IMR-90 (cell line): ENCODE measurements around the gene FDX1. TPM values are rescaled to one million over a fixed set of nuclear protein-coding genes. Genes with fewer than 3 reads are reported as not detected.

Experiments used
- ATAC-seq: fragments of 200-7000 bp; cut with Tn5 transposase; 2 replicates; pipeline ENCODE4 v1.9.1; 2020; ENCODE audit warnings: low read depth, mild to moderate bottlenecking, moderate library complexity
- BruUV-seq: library from RNA; stranded (reverse); fragments of 400-500 nt; replicated peaks from 2 replicates; lab custom pipeline; 2021; lab: Mats Ljungman, UMichigan
- CTCF ChIA-PET: fragments of 300-600 bp; formaldehyde crosslinking; extraction: SDS; loops from one replicate; lab custom pipeline; 2021; ENCODE audit warnings: antibody characterized with exemption; lab: Yijun Ruan, JAX
- POLR2A ChIA-PET: fragments of 300-600 bp; sonication (Branson Sonifier 250); formaldehyde crosslinking; loops from one replicate; lab custom pipeline; 2022; ENCODE audit warnings: antibody characterized with exemption; ENCODE audit not compliant: unreplicated experiment; lab: Charles Lee
- DNase-seq: peaks from one replicate; pipeline ENCODE4 v3.0.0; 2013
- H2AFZ ChIP-seq: replicated peaks from 2 replicates; pipeline ENCODE3; 2013; ENCODE audit warnings: low read length, mild to moderate bottlenecking; ENCODE audit not compliant: poor library complexity
- H2AK5ac ChIP-seq: 2 replicates; pipeline ENCODE4 v1.6.1; 2013; ENCODE audit warnings: low read depth, low read length, inconsistent platforms
- H2AK9ac ChIP-seq: replicated peaks from 2 replicates; pipeline ENCODE3; 2013; ENCODE audit warnings: mild to moderate bottlenecking, low read depth, low read length, moderate library complexity; ENCODE audit not compliant: poor library complexity
- H2BK120ac ChIP-seq: 2 replicates; pipeline ENCODE4 v1.6.1; 2013; ENCODE audit warnings: low read depth, low read length, inconsistent platforms
- H2BK15ac ChIP-seq: 3 replicates; pipeline ENCODE4 v1.6.1; 2013; ENCODE audit warnings: low read depth, low read length, inconsistent platforms
- H2BK20ac ChIP-seq: 2 replicates; pipeline ENCODE4 v1.6.1; 2013; ENCODE audit warnings: low read depth, mild to moderate bottlenecking, inconsistent platforms, low read length, moderate library complexity
- H2BK5ac ChIP-seq: 2 replicates; pipeline ENCODE4 v1.6.1; 2013; ENCODE audit warnings: mild to moderate bottlenecking, low read depth, low read length, inconsistent platforms; ENCODE audit not compliant: poor library complexity, severe bottlenecking
- H3K14ac ChIP-seq: replicated peaks from 2 replicates; pipeline ENCODE4 v1.6.1; 2013; ENCODE audit warnings: low read depth, low read length, inconsistent platforms
- H3K18ac ChIP-seq: 2 replicates; pipeline ENCODE4 v1.6.1; 2013; ENCODE audit warnings: low read depth, low read length, control low read depth
- H3K23ac ChIP-seq: 2 replicates; pipeline ENCODE4 v1.6.1; 2013; ENCODE audit warnings: low read depth, low read length, inconsistent platforms
- H3K27ac ChIP-seq: 2 replicates; pipeline ENCODE4 v1.5.1; 2013; ENCODE audit warnings: mild to moderate bottlenecking, control low read depth, low read length; ENCODE audit not compliant: insufficient read depth
- H3K27me3 ChIP-seq: 2 replicates; pipeline ENCODE4 v1.6.1; 2013; ENCODE audit warnings: low read length; ENCODE audit not compliant: control insufficient read depth, insufficient read depth
- H3K36me3 ChIP-seq: 2 replicates; pipeline ENCODE4 v1.6.1; 2013; ENCODE audit warnings: low read length, mixed read lengths; ENCODE audit not compliant: control insufficient read depth, insufficient read depth
- H3K4ac ChIP-seq: 2 replicates; pipeline ENCODE4 v1.6.1; 2013; ENCODE audit warnings: low read depth, low read length, inconsistent platforms
- H3K4me1 ChIP-seq: 2 replicates; pipeline ENCODE4 v1.6.1; 2013; ENCODE audit warnings: low read length, mixed read lengths; ENCODE audit not compliant: control insufficient read depth, insufficient read depth
- H3K4me2 ChIP-seq: 2 replicates; pipeline ENCODE4 v1.6.1; 2013; ENCODE audit warnings: low read depth, mild to moderate bottlenecking, control low read depth, low read length, moderate library complexity
- H3K4me3 ChIP-seq: 2 replicates; pipeline ENCODE4 v1.5.1; 2013; ENCODE audit warnings: low read depth, mild to moderate bottlenecking, control low read depth, low read length, moderate library complexity; ENCODE audit not compliant: insufficient read depth
- H3K56ac ChIP-seq: 2 replicates; pipeline ENCODE4 v1.6.1; 2013; ENCODE audit warnings: low read length, inconsistent platforms; ENCODE audit not compliant: insufficient read depth; ENCODE audit errors: extremely low read depth
- H3K79me1 ChIP-seq, 2 experiments: 2 replicates each; pipeline ENCODE4 v1.6.1; 2013; ENCODE audit warnings: low read length in 2 of 2, inconsistent platforms in 1 of 2, low read depth in 1 of 2
- H3K9ac ChIP-seq: 2 replicates; pipeline ENCODE4 v1.6.1; 2013; ENCODE audit warnings: low read depth, low read length, control low read depth
- H3K9me1 ChIP-seq: 2 replicates; pipeline ENCODE4 v1.6.1; 2013; ENCODE audit warnings: low read length, inconsistent platforms; ENCODE audit not compliant: insufficient read depth
- H3K9me3 ChIP-seq: 2 replicates; pipeline ENCODE4 v1.6.1; 2013; ENCODE audit warnings: low read length; ENCODE audit not compliant: control insufficient read depth, insufficient read depth
- H4K20me1 ChIP-seq: 2 replicates; pipeline ENCODE4 v1.6.1; 2013; ENCODE audit warnings: low read length, inconsistent platforms; ENCODE audit not compliant: insufficient read depth
- H4K5ac ChIP-seq: 2 replicates; pipeline ENCODE4 v1.6.1; 2013; ENCODE audit warnings: mild to moderate bottlenecking, low read depth, low read length, control low read depth
- H4K8ac ChIP-seq, 2 experiments: 2 replicates each; pipeline ENCODE4 v1.6.1; 2013; ENCODE audit warnings: low read depth in 2 of 2, low read length in 2 of 2, control low read depth in 1 of 2, inconsistent platforms in 1 of 2
- H4K91ac ChIP-seq: 2 replicates; pipeline ENCODE4 v1.6.1; 2013; ENCODE audit warnings: low read depth, low read length, inconsistent platforms; ENCODE audit not compliant: insufficient read depth
- BHLHE40 ChIP-seq: fragments of 150-350 bp; IDR thresholded peaks from 2 replicates; pipeline ENCODE4 v1.6.1; 2016; ENCODE audit warnings: mild to moderate bottlenecking, low read depth, low read length
- CEBPB ChIP-seq: IDR thresholded peaks from 2 replicates; pipeline ENCODE4 v1.6.1; 2012; ENCODE audit warnings: low read depth, low read length, improper control_type of control experiment
- CHD1 ChIP-seq: IDR thresholded peaks from 2 replicates; pipeline ENCODE4 v1.6.1; 2012; ENCODE audit warnings: low read depth, low read length, improper control_type of control experiment
- FOS ChIP-seq: fragments of 150-350 bp; IDR thresholded peaks from 2 replicates; pipeline ENCODE4 v1.6.1; 2016; ENCODE audit warnings: low read depth, low read length
- MAFK ChIP-seq: IDR thresholded peaks from 2 replicates; pipeline ENCODE4 v1.6.1; 2012; ENCODE audit warnings: low read depth, low read length, improper control_type of control experiment
- MXI1 ChIP-seq: IDR thresholded peaks from 2 replicates; pipeline ENCODE4 v1.6.1; 2012; ENCODE audit warnings: low read depth, mild to moderate bottlenecking, low read length, moderate library complexity, borderline replicate concordance
- NFE2L2 ChIP-seq: fragments of 150-350 bp; IDR thresholded peaks from 2 replicates; pipeline ENCODE4 v1.6.1; 2016; ENCODE audit warnings: low read depth, mild to moderate bottlenecking, low read length
- POLR2A ChIP-seq: IDR thresholded peaks from 2 replicates; pipeline ENCODE4 v1.6.1; 2012; ENCODE audit warnings: mild to moderate bottlenecking, low read depth, low read length
- RAD21 ChIP-seq: IDR thresholded peaks from 2 replicates; pipeline ENCODE4 v1.6.1; 2012; ENCODE audit warnings: low read length, improper control_type of control experiment
- RCOR1 ChIP-seq: IDR thresholded peaks from 2 replicates; pipeline ENCODE4 v1.6.1; 2012; ENCODE audit warnings: mild to moderate bottlenecking, low read length, improper control_type of control experiment; ENCODE audit not compliant: insufficient replicate concordance
- RFX5 ChIP-seq: IDR thresholded peaks from 2 replicates; pipeline ENCODE4 v1.8.0; 2012; ENCODE audit warnings: low read depth, mild to moderate bottlenecking, low read length, moderate library complexity
- SMC3 ChIP-seq: fragments of 150-350 bp; IDR thresholded peaks from 2 replicates; pipeline ENCODE4 v1.6.1; 2016; ENCODE audit warnings: low read depth, mild to moderate bottlenecking, antibody characterized with exemption, low read length, moderate library complexity
- WGBS, 2 experiments: methylation state at CpG; one replicate each; pipeline versions ENCODE4 v1.1.5 to v1.1.7; 2013; ENCODE audit warnings: missing lambda C conversion rate in 2 of 2; ENCODE audit not compliant: insufficient read length in 1 of 2; ENCODE audit errors: extremely low coverage in 2 of 2; 5-methylcytosine and 5-hydroxymethylcytosine counted together
- dilution Hi-C: fragments of 300-500 bp; cut with HindIII; formaldehyde crosslinking; loops from one replicate; pipeline ENCODE4 v1.14.3; 2018; ENCODE audit warnings: low sequenced_read_pairs; ENCODE audit not compliant: unreplicated experiment
- in situ Hi-C: fragments of 300-500 bp; cut with MboI; formaldehyde crosslinking; loops from 3 replicates; pipeline ENCODE4 v1.14.3; 2019; ENCODE audit warnings: low sequenced_read_pairs, inconsistent platforms, mixed read lengths
- intact Hi-C: fragments of 100-400 bp; cut with micrococcal nuclease; formaldehyde crosslinking; loops from 2 replicates; pipeline ENCODE4 v1.10.0; 2022
- polyA plus RNA-seq, 3 experiments: library from polyadenylated mRNA; depleted of rRNA; stranded (reverse); fragments of >200 nt; gene quantifications; 2 replicates each; pipeline ENCODE4 v1.2.3, GENCODE V29; 2012; ENCODE audit warnings: low replicate concordance in 1 of 3
- total RNA-seq: library from RNA; depleted of rRNA; stranded (reverse); fragments of >200 nt; gene quantifications from 2 replicates; pipeline ENCODE4 v1.2.3, GENCODE V29; 2012
- TF ChIP-seq, protein P1 (sequence below): conservative IDR thresholded peaks from 2 replicates; pipeline ENCODE4 v1.5.1; 2012; ENCODE audit warnings: mild to moderate bottlenecking, low read depth, low read length, improper control_type of control experiment
- TF ChIP-seq, protein P2 (sequence below): fragments of 150-350 bp; IDR thresholded peaks from 2 replicates; pipeline ENCODE4 v1.6.1; 2016; ENCODE audit warnings: low read depth, mild to moderate bottlenecking, low read length, moderate library complexity, borderline replicate concordance
- TF ChIP-seq, protein P3 (sequence below): fragments of 150-350 bp; IDR thresholded peaks from 2 replicates; pipeline ENCODE4 v1.6.1; 2017; ENCODE audit warnings: mild to moderate bottlenecking, antibody characterized with exemption, low read length, low read depth

FDX1 gene
- total and polyA plus RNA-seq, 2 of the 4 experiments (the other 2 are of a cell fraction), result 4.3 to 5.1 TPM

GRCh38 chr11:110431674-110432073 is 1.9 kb downstream of the FDX1 start:
- DNase-seq (no peak), ATAC-seq (no peak)
- no peak overlapping the region; the same call in 1 of the 2 replicates for H3K14ac ChIP-seq
- peaks cover 16 to 51% of the 10 kb centered on the region in 2 experiments; a peak in 3 of 4 replicates for H3K79me1 ChIP-seq
- no peak overlapping the region for H4K5ac ChIP-seq
- H3K27ac ChIP-seq, result no peak overlapping the region
- no TSS peak for BruUV-seq
- no peak overlapping the region for H3K4ac ChIP-seq
- no peak overlapping the region for H2BK120ac ChIP-seq
- no peaks in the 10 kb centered on the region for H3K27me3 ChIP-seq
- no peak overlapping the region for H2BK20ac ChIP-seq
- no peaks in the 10 kb centered on the region for H3K9me3 ChIP-seq
- ChIA-PET POLR2A (no interaction called here), CTCF (interaction anchor here (1.3 kb wide), 1 partner anchor 55 kb away, joined by 3 read pairs; no protein-coding TSS in a partner anchor)
- no CpG with 5 or more reads among the region's 4 CpGs for WGBS, 2 experiments
- TF ChIP-seq POLR2A, result no peak
- TF ChIP-seq, protein P1, sequence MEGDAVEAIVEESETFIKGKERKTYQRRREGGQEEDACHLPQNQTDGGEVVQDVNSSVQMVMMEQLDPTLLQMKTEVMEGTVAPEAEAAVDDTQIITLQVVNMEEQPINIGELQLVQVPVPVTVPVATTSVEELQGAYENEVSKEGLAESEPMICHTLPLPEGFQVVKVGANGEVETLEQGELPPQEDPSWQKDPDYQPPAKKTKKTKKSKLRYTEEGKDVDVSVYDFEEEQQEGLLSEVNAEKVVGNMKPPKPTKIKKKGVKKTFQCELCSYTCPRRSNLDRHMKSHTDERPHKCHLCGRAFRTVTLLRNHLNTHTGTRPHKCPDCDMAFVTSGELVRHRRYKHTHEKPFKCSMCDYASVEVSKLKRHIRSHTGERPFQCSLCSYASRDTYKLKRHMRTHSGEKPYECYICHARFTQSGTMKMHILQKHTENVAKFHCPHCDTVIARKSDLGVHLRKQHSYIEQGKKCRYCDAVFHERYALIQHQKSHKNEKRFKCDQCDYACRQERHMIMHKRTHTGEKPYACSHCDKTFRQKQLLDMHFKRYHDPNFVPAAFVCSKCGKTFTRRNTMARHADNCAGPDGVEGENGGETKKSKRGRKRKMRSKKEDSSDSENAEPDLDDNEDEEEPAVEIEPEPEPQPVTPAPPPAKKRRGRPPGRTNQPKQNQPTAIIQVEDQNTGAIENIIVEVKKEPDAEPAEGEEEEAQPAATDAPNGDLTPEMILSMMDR, result no peak
- no peak for TF ChIP-seq RFX5
- TF ChIP-seq MXI1, result no peak
- TF ChIP-seq, protein P2, sequence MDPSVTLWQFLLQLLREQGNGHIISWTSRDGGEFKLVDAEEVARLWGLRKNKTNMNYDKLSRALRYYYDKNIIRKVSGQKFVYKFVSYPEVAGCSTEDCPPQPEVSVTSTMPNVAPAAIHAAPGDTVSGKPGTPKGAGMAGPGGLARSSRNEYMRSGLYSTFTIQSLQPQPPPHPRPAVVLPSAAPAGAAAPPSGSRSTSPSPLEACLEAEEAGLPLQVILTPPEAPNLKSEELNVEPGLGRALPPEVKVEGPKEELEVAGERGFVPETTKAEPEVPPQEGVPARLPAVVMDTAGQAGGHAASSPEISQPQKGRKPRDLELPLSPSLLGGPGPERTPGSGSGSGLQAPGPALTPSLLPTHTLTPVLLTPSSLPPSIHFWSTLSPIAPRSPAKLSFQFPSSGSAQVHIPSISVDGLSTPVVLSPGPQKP, result no peak
- TF ChIP-seq FOS, result no peak
- no peak for TF ChIP-seq MAFK
- TF ChIP-seq, protein P3, sequence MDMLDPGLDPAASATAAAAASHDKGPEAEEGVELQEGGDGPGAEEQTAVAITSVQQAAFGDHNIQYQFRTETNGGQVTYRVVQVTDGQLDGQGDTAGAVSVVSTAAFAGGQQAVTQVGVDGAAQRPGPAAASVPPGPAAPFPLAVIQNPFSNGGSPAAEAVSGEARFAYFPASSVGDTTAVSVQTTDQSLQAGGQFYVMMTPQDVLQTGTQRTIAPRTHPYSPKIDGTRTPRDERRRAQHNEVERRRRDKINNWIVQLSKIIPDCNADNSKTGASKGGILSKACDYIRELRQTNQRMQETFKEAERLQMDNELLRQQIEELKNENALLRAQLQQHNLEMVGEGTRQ, result no peak
- no peak for TF ChIP-seq NFE2L2
- TF ChIP-seq SMC3, result no peak
- TF ChIP-seq CEBPB, result no peak
- no peak for TF ChIP-seq CHD1
- no peak for TF ChIP-seq RCOR1
- TF ChIP-seq RAD21, result no peak
- no peak for TF ChIP-seq BHLHE40
- 0 out of 2 replicates have a peak overlapping the region, but pooled peaks have one; percentile 2 for H3K56ac ChIP-seq
- H2BK15ac ChIP-seq, result no peak overlapping the region
- H2AFZ ChIP-seq, result no peak overlapping the region
- peak overlapping the region; percentile 94 for H3K4me2 ChIP-seq
- peaks cover 31% of the 10 kb centered on the region for H4K20me1 ChIP-seq
- H3K36me3 ChIP-seq, result no peaks in the 10 kb centered on the region
- H3K18ac ChIP-seq, result no peak overlapping the region
- H3K4me3 ChIP-seq, result peak overlapping the region; percentile 86
- H3K4me1 ChIP-seq, result peaks cover 9% of the 10 kb centered on the region
- dilution Hi-C loops (no loop called here), in situ Hi-C loops (loop anchor here (5.0 kb wide), 1 partner anchor 229 kb away; no protein-coding TSS in a partner anchor), intact Hi-C loops (loop anchor here (2.0 to 10.0 kb wide), 4 partner anchors 54 to 1013 kb away; partner anchors contain the start of gene ZC3H12C)
- H2BK5ac ChIP-seq, result no peak overlapping the region
- H4K8ac ChIP-seq, result no peak overlapping the region; a peak in 1 of 4 replicates
- H3K23ac ChIP-seq, result peak overlapping the region; percentile 93; the same call in 1 of the 2 replicates
- peaks cover 4% of the 10 kb centered on the region; the same call in 1 of the 2 replicates for H3K9me1 ChIP-seq
- no peak overlapping the region for H2AK5ac ChIP-seq
- no peak overlapping the region for H2AK9ac ChIP-seq
- H3K9ac ChIP-seq, result peak overlapping the region; percentile 98; the same call in 1 of the 2 replicates
- H4K91ac ChIP-seq, result no peak overlapping the region
